ENCODE data around the gene BTRC.

BTRC gene

GRCh38 chr10:101595591-101596433 lies 241.8 kb downstream of the BTRC start:
- no peak for DNase-seq

- DNase-seq: no peak
Observed at GRCh38 chr10:101597091-101597900, 243.3 kb downstream of the BTRC start.

- DNase-seq: peak; percentile 53
Observed at GRCh38 chr10:101601541-101601940, 247.6 kb downstream of the BTRC start.

GRCh38 chr10:101602761-101603398 lies 248.9 kb downstream of the BTRC start:
- DNase-seq: peak; percentile 60
